A549 (cell line): ENCODE data around the gene STEAP1B. TPM values are rescaled to one million over a fixed set of nuclear protein-coding genes. Genes with fewer than 3 reads are reported as not detected.

Source experiments
- ATAC-seq, 2 experiments: fragments of 200-7000 bp in 1 of 2; fragments of >200 bp in 1 of 2; cut with Nextera tagmentation in 1 of 2; cut with Tn5 transposase in 1 of 2; 3 replicates each; pipeline versions ENCODE4 v1.8.0 to v1.9.1; 2018 to 2020; ENCODE audit warnings: mild to moderate bottlenecking in 1 of 2, moderate library complexity in 1 of 2
- CTCF ChIA-PET: fragments of 300-600 bp; sonication (Branson Sonifier 250); formaldehyde crosslinking; extraction: SDS; loops from one replicate; lab custom pipeline; 2021; ENCODE audit warnings: antibody characterized with exemption, inconsistent platforms; lab: Yijun Ruan, JAX
- POLR2A ChIA-PET: fragments of 350-600 bp; formaldehyde crosslinking; extraction: SDS; loops from one replicate; lab custom pipeline; 2021; ENCODE audit warnings: antibody characterized with exemption, inconsistent platforms; lab: Yijun Ruan, JAX
- DNase-seq, 2 experiments: peaks; one replicate each; pipeline versions ENCODE4 v3.0.0 to v3.0.0-alpha.2; 2011 to 2016; ENCODE audit warnings: low read depth in 1 of 2, low spot score in 1 of 2
- FAIRE-seq: peaks from 2 replicates; lab custom pipeline; 2011; peaks lifted over from hg19 to GRCh38; lab: Jason Lieb, UNC
- H3K27ac ChIP-seq, 2 experiments: fragments of >200 bp; sonication (Bioruptor Twin); formaldehyde crosslinking; 3 replicates each; pipeline ENCODE4 v1.5.1; 2016 to 2017
- H3K4me1 ChIP-seq: fragments of >200 bp; sonication (Bioruptor Twin); formaldehyde crosslinking; 3 replicates; pipeline ENCODE4 v1.6.1; 2016
- H3K4me2 ChIP-seq: fragments of >200 bp; sonication (Bioruptor Twin); formaldehyde crosslinking; 3 replicates; pipeline ENCODE4 v1.6.1; 2016
- H3K4me3 ChIP-seq: fragments of >200 bp; sonication (Bioruptor Twin); formaldehyde crosslinking; 3 replicates; pipeline ENCODE4 v1.5.1; 2016
- H3K9me3 ChIP-seq: fragments of >200 bp; sonication (Bioruptor Twin); formaldehyde crosslinking; 3 replicates; pipeline ENCODE4 v1.6.1; 2016
- BCL3 ChIP-seq: fragments of >200 bp; sonication (Bioruptor Twin); formaldehyde crosslinking; IDR thresholded peaks from 3 replicates; pipeline ENCODE4 v1.6.1; 2016
- BHLHE40 ChIP-seq: IDR thresholded peaks from 2 replicates; pipeline ENCODE4 v1.6.1; 2012; ENCODE audit warnings: low read depth, low read length, inconsistent platforms
- CEBPB ChIP-seq, 2 experiments: fragments of >200 bp in 1 of 2; sonication (Bioruptor Twin) in 1 of 2; formaldehyde crosslinking in 1 of 2; IDR thresholded peaks; 2 replicates each; pipeline ENCODE4 v1.6.1; 2012 to 2016
- FOSB ChIP-seq: fragments of 250-450 bp; sonication (Bioruptor Pico); IDR thresholded peaks from 2 replicates; pipeline ENCODE4 v1.5.0; 2020; ENCODE audit warnings: mild to moderate bottlenecking, moderate library complexity
- FOXS1 ChIP-seq: fragments of 250-450 bp; sonication (Bioruptor Pico); IDR thresholded peaks from 2 replicates; pipeline ENCODE4 v1.5.0; 2020; ENCODE audit warnings: mild to moderate bottlenecking, moderate library complexity
- GATA3 ChIP-seq: IDR thresholded peaks from 2 replicates; pipeline ENCODE4 v1.6.1; 2012; ENCODE audit warnings: borderline replicate concordance
- HOXB5 ChIP-seq: fragments of 250-450 bp; sonication (Bioruptor Pico); IDR thresholded peaks from 2 replicates; pipeline ENCODE4 v1.5.0; 2020; ENCODE audit warnings: mild to moderate bottlenecking, moderate library complexity
- JUNB ChIP-seq: fragments of >200 bp; sonication (Bioruptor Twin); formaldehyde crosslinking; IDR thresholded peaks from 2 replicates; pipeline ENCODE4 v1.6.1; 2016
- MAFK ChIP-seq: fragments of 450-650 bp; IDR thresholded peaks from 2 replicates; pipeline ENCODE4 v1.6.1; 2014; ENCODE audit not compliant: partially characterized antibody
- PHF8 ChIP-seq: fragments of 200-600 bp; sonication (generic); IDR thresholded peaks from 2 replicates; pipeline ENCODE4 v1.6.1; 2016; ENCODE audit warnings: low read depth, mild to moderate bottlenecking, antibody characterized with exemption, moderate library complexity, borderline replicate concordance
- POLR2A ChIP-seq: IDR thresholded peaks from 2 replicates; pipeline ENCODE4 v1.6.1; 2012; ENCODE audit warnings: mild to moderate bottlenecking, low read length
- RARB ChIP-seq: fragments of 250-450 bp; sonication (Bioruptor Pico); IDR thresholded peaks from 2 replicates; pipeline ENCODE4 v1.8.0; 2021; ENCODE audit warnings: mild to moderate bottlenecking, moderate library complexity
- RNF2 ChIP-seq: fragments of 200-600 bp; sonication (generic); IDR thresholded peaks from 2 replicates; pipeline ENCODE4 v1.6.1; 2016; ENCODE audit warnings: low read depth, mild to moderate bottlenecking, antibody characterized with exemption, moderate library complexity, borderline replicate concordance
- TP53 ChIP-seq: fragments of 250-450 bp; sonication (Bioruptor Pico); IDR thresholded peaks from 2 replicates; pipeline ENCODE4 v1.5.0; 2021; ENCODE audit warnings: mild to moderate bottlenecking, moderate library complexity
- ZC3H11A ChIP-seq: fragments of 450-650 bp; IDR thresholded peaks from 2 replicates; pipeline ENCODE4 v1.6.1; 2014; ENCODE audit warnings: antibody characterized with exemption, mild to moderate bottlenecking
- ZNF302 ChIP-seq: fragments of 250-450 bp; sonication (Bioruptor Pico); IDR thresholded peaks from 2 replicates; pipeline ENCODE4 v1.9.0; 2021; ENCODE audit warnings: inconsistent platforms, mild to moderate bottlenecking, moderate library complexity
- ZSCAN20 ChIP-seq: fragments of 250-450 bp; sonication (Bioruptor Pico); IDR thresholded peaks from 2 replicates; pipeline ENCODE4 v1.8.0; 2022; ENCODE audit warnings: mild to moderate bottlenecking, moderate library complexity
- WGBS: methylation state at CpG from one replicate; pipeline ENCODE4 v1.1.6; 2017; ENCODE audit errors: missing lambda C conversion rate; 5-methylcytosine and 5-hydroxymethylcytosine counted together
- polyA plus RNA-seq, 4 experiments: library from polyadenylated mRNA; depleted of rRNA in 3 of 4; stranded (reverse); fragments of >200 nt; fragmentation: RNase III in 1 of 4; extraction: RNeasy Plus Mini Kit Qiagen cat#74134 plus additional on column Dnase treatment in 1 of 4; gene quantifications; 2 replicates in 3 of 4; 3 replicates in 1 of 4; pipeline ENCODE4 v1.2.3, GENCODE V29; 2011 to 2017
- TF ChIP-seq, protein P1 (sequence below): fragments of >200 bp; sonication (Bioruptor Twin); formaldehyde crosslinking; IDR thresholded peaks from 2 replicates; pipeline ENCODE4 v1.6.1; 2016
- TF ChIP-seq, protein P2 (sequence below): fragments of 250-450 bp; sonication (Bioruptor Pico); IDR thresholded peaks from 2 replicates; pipeline ENCODE4 v1.5.0; 2020; ENCODE audit warnings: low read depth, mild to moderate bottlenecking, moderate library complexity
- TF ChIP-seq, protein P3 (sequence below): fragments of >200 bp; sonication (Bioruptor Twin); formaldehyde crosslinking; IDR thresholded peaks from 3 replicates; pipeline ENCODE4 v1.5.1; 2016

STEAP1B gene
- polyA plus RNA-seq, 2 of the 4 experiments (the other 2 are of a cell fraction), result 0.08 to 0.22 TPM

- WGBS, result 67% methylated on average over 1 of the region's 1 CpG
- FAIRE-seq, result no peak
- DNase-seq, result no peak
- no peak overlapping the region for H3K4me3 ChIP-seq
- ATAC-seq, result no peak
- ChIA-PET POLR2A (no interaction called here), CTCF (no interaction called here)
- H3K9me3 ChIP-seq, result no peaks in the 10 kb centered on the region
- H3K4me2 ChIP-seq, result no peak overlapping the region
- H3K4me1 ChIP-seq, result no peaks in the 10 kb centered on the region
- no peak overlapping the region for H3K27ac ChIP-seq
- TF ChIP-seq, protein P1, sequence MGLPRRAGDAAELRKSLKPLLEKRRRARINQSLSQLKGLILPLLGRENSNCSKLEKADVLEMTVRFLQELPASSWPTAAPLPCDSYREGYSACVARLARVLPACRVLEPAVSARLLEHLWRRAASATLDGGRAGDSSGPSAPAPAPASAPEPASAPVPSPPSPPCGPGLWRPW, result no peak
- no peak for TF ChIP-seq RNF2
- no peak for TF ChIP-seq TP53 (CRISPR knock-in tag)
- no peak for TF ChIP-seq ZC3H11A
- TF ChIP-seq POLR2A, result no peak
- TF ChIP-seq ZSCAN20 (CRISPR knock-in tag), result no peak
- TF ChIP-seq CEBPB (IDR thresholded peaks at IDR 0.05), result no peak
- TF ChIP-seq ZNF302 (CRISPR knock-in tag), result no peak
- no peak for TF ChIP-seq GATA3
- TF ChIP-seq BHLHE40, result no peak
- TF ChIP-seq JUNB, result no peak
- TF ChIP-seq PHF8, result no peak
- no peak for TF ChIP-seq RARB
- TF ChIP-seq, protein P2, sequence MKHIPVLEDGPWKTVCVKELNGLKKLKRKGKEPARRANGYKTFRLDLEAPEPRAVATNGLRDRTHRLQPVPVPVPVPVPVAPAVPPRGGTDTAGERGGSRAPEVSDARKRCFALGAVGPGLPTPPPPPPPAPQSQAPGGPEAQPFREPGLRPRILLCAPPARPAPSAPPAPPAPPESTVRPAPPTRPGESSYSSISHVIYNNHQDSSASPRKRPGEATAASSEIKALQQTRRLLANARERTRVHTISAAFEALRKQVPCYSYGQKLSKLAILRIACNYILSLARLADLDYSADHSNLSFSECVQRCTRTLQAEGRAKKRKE, result no peak
- no peak for TF ChIP-seq FOSB (CRISPR knock-in tag)
- TF ChIP-seq, all 56 proteins: peak for 0
Observed at GRCh38 chr7:22425361-22425760, 74.6 kb downstream of the STEAP1B start.

DNA sequence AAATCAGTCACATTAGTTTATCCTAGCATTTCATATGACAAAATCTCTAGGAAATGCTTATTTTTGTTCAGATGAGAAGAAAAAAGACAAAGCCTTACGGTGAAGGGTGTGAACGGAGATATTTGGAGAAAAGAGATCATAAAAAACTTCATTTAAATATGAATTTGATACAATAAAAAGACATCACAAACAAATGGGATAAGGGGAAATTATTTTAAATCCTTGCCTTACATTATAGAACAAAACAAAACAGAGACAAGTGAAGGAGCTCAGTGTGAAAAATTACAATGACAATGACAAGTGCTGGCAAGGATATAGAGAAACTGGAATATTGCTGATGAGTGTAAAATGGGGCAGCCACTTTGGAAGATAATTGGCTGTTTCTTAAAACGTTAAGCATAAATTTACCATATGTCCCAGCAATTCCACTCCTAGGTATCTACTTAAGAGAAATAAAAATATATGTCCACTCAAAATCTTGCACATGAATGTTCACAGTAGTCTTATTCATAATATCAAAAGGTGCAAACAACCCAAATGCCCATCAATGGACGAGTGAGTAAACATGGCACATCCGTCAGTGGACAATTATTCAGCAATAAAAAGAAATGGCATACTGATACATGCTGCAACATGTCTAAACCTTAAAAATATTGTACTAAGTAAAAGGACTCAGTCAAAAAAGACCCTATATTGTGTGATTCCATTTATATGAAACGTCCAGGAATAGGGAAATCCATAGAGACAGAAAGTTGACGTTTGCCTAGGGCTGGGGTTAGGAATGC lies 77.0 kb downstream of the STEAP1B start:
- Histone ChIP-seq H3K4me2 (no peak overlapping the region), H3K9me3 (no peaks in the 10 kb centered on the region), H3K27ac (no peak overlapping the region), H3K4me1 (no peaks in the 10 kb centered on the region), H3K4me3 (no peak overlapping the region)
- WGBS, result 38% methylated on average over 7 of the region's 7 CpGs
- ChIA-PET POLR2A (no interaction called here), CTCF (no interaction called here)
- DNase-seq, result no peak
- no peak for ATAC-seq
- FAIRE-seq, result no peak
- TF ChIP-seq, protein P3, sequence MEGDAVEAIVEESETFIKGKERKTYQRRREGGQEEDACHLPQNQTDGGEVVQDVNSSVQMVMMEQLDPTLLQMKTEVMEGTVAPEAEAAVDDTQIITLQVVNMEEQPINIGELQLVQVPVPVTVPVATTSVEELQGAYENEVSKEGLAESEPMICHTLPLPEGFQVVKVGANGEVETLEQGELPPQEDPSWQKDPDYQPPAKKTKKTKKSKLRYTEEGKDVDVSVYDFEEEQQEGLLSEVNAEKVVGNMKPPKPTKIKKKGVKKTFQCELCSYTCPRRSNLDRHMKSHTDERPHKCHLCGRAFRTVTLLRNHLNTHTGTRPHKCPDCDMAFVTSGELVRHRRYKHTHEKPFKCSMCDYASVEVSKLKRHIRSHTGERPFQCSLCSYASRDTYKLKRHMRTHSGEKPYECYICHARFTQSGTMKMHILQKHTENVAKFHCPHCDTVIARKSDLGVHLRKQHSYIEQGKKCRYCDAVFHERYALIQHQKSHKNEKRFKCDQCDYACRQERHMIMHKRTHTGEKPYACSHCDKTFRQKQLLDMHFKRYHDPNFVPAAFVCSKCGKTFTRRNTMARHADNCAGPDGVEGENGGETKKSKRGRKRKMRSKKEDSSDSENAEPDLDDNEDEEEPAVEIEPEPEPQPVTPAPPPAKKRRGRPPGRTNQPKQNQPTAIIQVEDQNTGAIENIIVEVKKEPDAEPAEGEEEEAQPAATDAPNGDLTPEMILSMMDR, result no peak
- TF ChIP-seq MAFK (peak; percentile 41), FOXS1 (CRISPR knock-in tag) (no peak), JUNB (no peak), BCL3 (no peak), HOXB5 (CRISPR knock-in tag) (no peak)
- TF ChIP-seq, protein P2, result no peak
